ACHN (cell line): ENCODE measurements around the gene TRIM37.
"Not testable (repeated sequence)": the region's sequence is repeated elsewhere in the genome, so short reads cannot be mapped to it uniquely, and the experiment has no call there.

Experiments used
- DNase-seq: peaks from one replicate; pipeline ENCODE4 v3.0.0-alpha.2; 2015
- in situ Hi-C: cut with HindIII; loops from 2 replicates; pipeline ENCODE4 v1.10.0; 2017; ENCODE audit warnings: low sequenced_read_pairs, low pct_ligation_motif_present, low pct_unique_long_range_greater_than_20kb

TRIM37 gene

DNA sequence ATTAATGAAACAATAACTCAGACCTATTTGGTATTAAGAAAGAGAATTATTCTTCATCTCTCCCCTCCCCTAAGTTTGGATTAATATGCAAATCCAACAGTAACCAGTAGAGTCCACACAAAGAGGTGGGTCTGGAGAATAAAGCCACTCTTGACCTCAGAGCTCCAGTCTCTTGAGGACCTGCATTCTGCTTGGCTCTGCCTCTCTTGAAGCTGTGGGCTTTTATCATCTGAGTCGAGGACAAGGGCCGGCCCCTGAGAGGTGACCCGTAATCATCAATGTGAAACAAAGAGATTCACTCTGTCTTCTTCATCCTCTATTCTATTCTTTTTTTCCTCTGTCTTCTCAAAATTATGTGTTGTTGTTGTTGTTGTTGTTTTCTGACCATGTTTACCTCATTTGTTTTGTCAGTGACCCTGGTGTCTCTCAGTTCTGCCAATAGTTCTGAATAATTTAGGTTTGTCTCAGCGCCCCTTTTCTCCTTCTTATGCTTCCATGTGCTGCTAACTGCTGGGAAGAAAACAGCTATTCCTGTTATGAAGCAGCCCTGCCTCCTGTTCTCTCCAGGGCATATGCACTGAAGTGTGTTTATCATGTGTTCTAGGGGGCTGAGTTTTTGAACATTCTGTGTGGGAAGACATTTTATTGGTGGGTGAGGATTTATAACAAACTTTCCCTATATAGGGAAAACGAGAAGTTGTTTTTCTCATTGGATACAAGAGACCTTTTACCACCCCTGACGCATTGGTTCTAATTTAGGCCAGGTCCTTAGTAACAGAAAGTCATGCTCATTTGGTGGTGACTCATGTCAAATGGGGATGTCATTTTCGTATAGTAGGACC is 135.8 kb downstream of the TRIM37 start:
- in situ Hi-C loops = no loop called here
- no peak for DNase-seq

GRCh38 chr17:58969612-58970011 is 137.1 kb downstream of the TRIM37 start:
- no peak for DNase-seq
- in situ Hi-C loops = no loop called here

DNA sequence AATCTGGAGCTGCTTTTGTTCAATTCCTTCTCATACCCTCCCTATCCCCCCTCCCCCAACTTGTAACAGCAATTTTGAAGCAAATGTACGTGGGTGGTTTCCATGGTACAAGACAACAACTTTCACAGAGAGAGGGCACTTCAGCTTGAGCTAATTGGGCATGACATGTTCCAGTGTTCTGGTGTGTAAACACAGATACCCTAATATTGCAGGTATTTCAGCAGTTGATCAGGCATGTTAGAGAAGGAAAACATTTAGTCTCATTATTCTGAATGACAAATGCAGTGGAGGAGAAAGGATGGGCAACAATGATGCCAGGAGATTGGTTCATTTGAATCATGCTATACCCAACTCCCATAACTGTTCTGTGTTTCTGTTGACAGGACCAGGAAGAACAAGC is 137.5 kb downstream of the TRIM37 start:
- no peak for DNase-seq
- in situ Hi-C loops = no loop called here

DNA sequence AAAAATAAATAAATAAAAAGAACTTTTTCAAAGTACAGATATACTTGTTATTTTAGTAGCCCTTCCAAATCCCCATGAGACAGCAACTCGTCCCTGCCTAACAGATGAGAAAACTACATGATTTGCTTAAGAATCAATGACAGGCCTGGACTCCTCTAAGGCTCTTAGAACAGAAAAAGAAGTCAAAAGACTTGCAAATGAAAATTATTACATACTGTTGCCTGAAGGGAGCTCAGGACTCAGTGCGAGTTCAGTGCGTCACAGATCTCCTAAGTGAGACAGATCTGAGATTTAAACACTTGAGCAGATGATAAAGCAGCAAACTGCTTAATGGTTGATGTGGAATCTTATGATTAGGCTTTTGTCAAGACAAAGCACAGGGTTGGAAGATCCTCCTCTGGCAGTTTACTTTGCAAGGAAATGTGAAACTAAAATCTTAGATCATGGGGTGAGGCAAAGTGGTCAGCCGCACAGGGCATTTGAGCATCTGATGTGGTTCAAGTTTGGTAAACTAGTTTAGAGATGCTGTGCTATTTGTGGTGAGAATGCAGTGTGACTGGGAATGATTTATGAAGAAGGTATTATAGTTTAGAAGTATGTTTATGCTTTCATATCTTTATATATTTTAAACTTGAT is 138.1 kb downstream of the TRIM37 start:
- in situ Hi-C loops = no loop called here
- no peak for DNase-seq

- no peak for DNase-seq
- in situ Hi-C loops = no loop called here
Observed at GRCh38 chr17:58966208-58966607, 140.5 kb downstream of the TRIM37 start.

- in situ Hi-C loops = no loop called here
Observed at GRCh38 chr17:58965221-58965620, 141.5 kb downstream of the TRIM37 start.

DNA sequence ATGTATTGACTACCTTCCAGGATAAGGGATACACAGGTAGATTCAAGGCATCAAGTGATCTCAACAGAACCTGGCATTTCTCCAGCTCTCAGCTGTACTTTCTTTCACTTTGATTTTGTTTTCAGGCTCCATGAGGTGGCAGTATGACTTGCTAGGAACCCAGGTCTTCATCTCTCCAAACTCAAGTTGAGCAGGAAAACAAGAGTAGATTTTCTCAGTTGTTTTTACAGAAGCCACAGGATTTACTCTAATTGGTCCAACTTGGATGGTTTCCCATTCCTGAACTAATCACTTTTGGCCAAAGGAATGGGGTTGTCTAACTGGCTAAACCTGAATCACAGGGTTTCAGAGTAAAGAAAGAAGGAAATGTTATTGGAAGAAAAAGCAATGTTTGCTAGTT is 146.6 kb downstream of the TRIM37 start:
- peak; percentile 80 for DNase-seq
- in situ Hi-C loops = no loop called here

More at GRCh38 chr17:58965221-58965620, 141.5 kb downstream of the TRIM37 start:
- DNase-seq = no peak

GRCh38 chr17:58957725-58958073 is 149.0 kb downstream of the TRIM37 start:
- DNase-seq, in situ Hi-C loops: not testable (repeated sequence)

DNA sequence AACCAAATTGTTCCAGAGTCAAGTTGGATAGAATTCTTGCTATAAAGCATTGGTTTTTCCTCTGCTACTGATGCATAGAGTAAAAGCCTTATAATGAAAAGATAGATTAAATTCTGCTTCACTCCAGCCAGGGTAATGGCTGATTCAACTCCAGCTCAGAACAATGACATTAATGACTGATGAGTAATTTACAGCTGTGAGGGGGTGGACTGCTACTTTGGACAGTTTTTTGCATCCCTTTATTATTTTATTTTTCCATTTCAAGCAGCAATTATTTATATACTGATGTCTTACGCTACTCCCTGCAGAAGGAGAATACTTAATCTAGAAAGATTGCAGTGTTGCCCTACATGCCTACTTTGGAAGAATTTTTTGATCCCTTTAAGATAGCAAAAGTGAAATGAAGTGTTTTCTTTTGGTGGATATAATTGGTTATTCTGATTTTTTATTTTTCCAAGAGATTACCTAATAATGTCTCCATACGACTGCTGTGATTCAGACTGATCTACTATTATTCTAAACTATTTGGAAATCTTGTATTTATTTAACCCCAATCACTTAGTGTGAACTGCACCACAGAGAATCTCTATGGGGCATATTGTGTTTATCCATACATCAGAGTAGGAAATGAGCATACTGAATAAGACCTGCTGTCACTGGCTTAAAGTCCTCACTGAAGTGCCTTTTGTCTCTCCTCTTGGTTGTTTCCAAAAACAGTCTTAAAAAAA is 149.5 kb downstream of the TRIM37 start:
- in situ Hi-C loops = no loop called here
- no peak for DNase-seq

- DNase-seq, in situ Hi-C loops: not testable (repeated sequence)
Observed at GRCh38 chr17:58954358-58954757, 152.3 kb downstream of the TRIM37 start.

- in situ Hi-C loops = no loop called here
- DNase-seq = no peak
Observed at GRCh38 chr17:58947824-58948223, 158.9 kb downstream of the TRIM37 start.

- DNase-seq = no peak
- in situ Hi-C loops = no loop called here
Observed at GRCh38 chr17:58947411-58947810, 159.3 kb downstream of the TRIM37 start.

DNA sequence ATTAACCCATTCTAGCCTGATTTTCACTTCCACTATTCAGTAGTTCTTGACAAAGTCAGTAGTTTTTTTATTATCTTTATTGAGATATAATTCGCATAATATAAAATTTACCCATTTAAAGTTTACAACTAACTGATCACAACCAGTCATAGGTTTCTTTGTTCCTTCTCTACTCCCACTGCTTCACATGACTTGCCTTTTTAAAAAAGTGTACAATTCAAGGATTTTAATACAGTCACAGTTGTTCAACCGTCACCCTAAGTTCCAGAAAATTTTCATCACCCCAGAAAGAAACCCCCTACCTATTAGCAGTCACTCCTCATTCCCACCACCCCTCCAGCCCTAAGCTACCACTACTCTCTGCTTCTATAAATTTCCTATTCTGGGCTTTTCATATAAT is 162.5 kb downstream of the TRIM37 start:
- in situ Hi-C loops = no loop called here
- no peak for DNase-seq

GRCh38 chr17:58936295-58936694 is 170.4 kb downstream of the TRIM37 start:
- in situ Hi-C loops = no loop called here

DNA sequence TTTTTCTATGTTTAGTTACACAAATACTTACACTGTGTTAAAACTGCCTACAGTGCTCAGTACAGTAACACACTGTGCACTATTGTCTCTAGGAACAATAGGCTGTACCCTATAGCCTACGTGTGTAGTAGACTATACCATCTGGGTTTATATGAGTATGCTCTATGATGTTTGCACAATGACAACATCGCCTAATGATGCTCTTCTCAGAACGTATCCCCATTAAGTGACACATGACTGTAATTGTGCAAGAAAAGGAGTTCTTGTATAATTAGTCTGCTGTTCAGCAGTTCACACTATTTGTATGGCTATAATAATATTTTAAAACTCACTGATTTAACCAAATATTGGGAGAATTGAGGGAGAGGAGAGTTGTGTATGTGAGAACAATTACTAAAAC is 173.7 kb downstream of the TRIM37 start:
- no peak for DNase-seq
- in situ Hi-C loops = no loop called here

More at GRCh38 chr17:58936295-58936694, 170.4 kb downstream of the TRIM37 start:
- no peak for DNase-seq
